Spleen (tissue), 11 donors: ENCODE data around the gene DMBT1. TPM values are rescaled to one million over a fixed set of nuclear protein-coding genes. Genes with fewer than 3 reads are reported as not detected.

Experiments
- DNase-seq: peaks from one replicate; pipeline ENCODE4 v3.0.0-alpha.2; 2020
- H3K27ac ChIP-seq, 8 donors: fragments of 200-600 bp; sonication (generic) in 7 of 8; 1 replicate in 4 of 8; 2 replicates in 4 of 8; pipeline versions ENCODE4 v1.5.0 to v1.8.0; 2016 to 2021; ENCODE audit warnings: inconsistent platforms in 4 of 8, mild to moderate bottlenecking in 4 of 8, moderate library complexity in 1 of 8
- H3K27me3 ChIP-seq, 7 donors: fragments of 200-600 bp; sonication (generic) in 6 of 7; replicated peaks in 1 of 7; 1 replicate in 4 of 7; 2 replicates in 3 of 7; pipeline versions ENCODE4 v1.5.0 to v1.8.0; 2016 to 2021; ENCODE audit warnings: inconsistent platforms in 3 of 7, mild to moderate bottlenecking in 1 of 7
- H3K36me3 ChIP-seq, 6 donors: fragments of 200-600 bp; sonication (generic) in 5 of 6; 1 replicate in 4 of 6; 2 replicates in 2 of 6; pipeline versions ENCODE4 v1.5.0 to v1.8.0; 2016 to 2021; ENCODE audit warnings: inconsistent platforms in 2 of 6
- H3K4me1 ChIP-seq, 6 donors: fragments of 200-600 bp; sonication (generic) in 5 of 6; 1 replicate in 3 of 6; 2 replicates in 3 of 6; pipeline versions ENCODE4 v1.5.0 to v1.8.0; 2016 to 2021; ENCODE audit warnings: inconsistent platforms in 3 of 6
- H3K4me3 ChIP-seq, 8 donors: fragments of 200-600 bp; sonication (generic) in 7 of 8; 1 replicate in 4 of 8; 2 replicates in 4 of 8; pipeline versions ENCODE4 v1.5.0 to v1.8.0; 2016 to 2021; ENCODE audit warnings: inconsistent platforms in 4 of 8, mild to moderate bottlenecking in 4 of 8, moderate library complexity in 2 of 8
- H3K9me3 ChIP-seq, 8 donors: fragments of 200-600 bp; sonication (generic) in 7 of 8; 1 replicate in 4 of 8; 2 replicates in 4 of 8; pipeline versions ENCODE4 v1.5.0 to v1.8.0; 2016 to 2021; ENCODE audit warnings: inconsistent platforms in 4 of 8
- CTCF ChIP-seq, 11 experiments: fragments of 200-600 bp in 7 of 11; fragments of 450-650 bp in 4 of 11; sonication (generic) in 4 of 11; IDR thresholded peaks in 8 of 11; conservative IDR thresholded peaks in 3 of 11; 1 replicate in 7 of 11; 2 replicates in 4 of 11; pipeline versions ENCODE4 v1.4.0 to v1.8.0; 2016 to 2021; ENCODE audit warnings: antibody characterized with exemption in 11 of 11, inconsistent platforms in 4 of 11, mild to moderate bottlenecking in 1 of 11
- POLR2A ChIP-seq, 3 donors: fragments of 450-650 bp; IDR thresholded peaks; one replicate each; pipeline ENCODE4 v1.5.1; 2017; ENCODE audit warnings: antibody characterized with exemption in 3 of 3, mild to moderate bottlenecking in 1 of 3
- POLR2AphosphoS5 ChIP-seq, 3 donors: sonication (generic); formaldehyde crosslinking; IDR thresholded peaks; one replicate each; pipeline ENCODE4 v1.5.1; 2017; ENCODE audit warnings: antibody characterized with exemption in 3 of 3
- WGBS, 5 donors: extraction: QIAGEN DNeasy Blood & Tissue Kit in 3 of 5; methylation state at CpG; one replicate each; pipeline versions ENCODE4 v1.1.5 to v1.1.7; 2013 to 2018; 5-methylcytosine and 5-hydroxymethylcytosine counted together
- intact Hi-C: fragments of 100-400 bp; cut with DNase I; formaldehyde crosslinking; loops from one replicate; pipeline ENCODE4 v1.15.0; 2023; ENCODE audit warnings: low total_unique reads
- polyA plus RNA-seq, 3 donors: library from polyadenylated mRNA; stranded (reverse); fragments of 200-250 nt; gene quantifications; one replicate each; pipeline ENCODE4 v1.2.1, GENCODE V29; 2013
- total RNA-seq, 7 donors: library from RNA; depleted of rRNA in 3 of 7; stranded (reverse); fragments of >200 nt in 3 of 7; fragmentation: NEBNext Ultra II Directional in 4 of 7; extraction: Animal tissue kit (Norgen Biotek cat#: 25700) in 4 of 7; gene quantifications; one replicate each; pipeline versions ENCODE4 v1.1.0 to v1.2.1, GENCODE V29; 2016 to 2021
- donor health status: healthy with polysubstance abuse.
- donor health status: DM: no; HTN: no; CAD: no; lungs with moderate emphysema.
- donor health status: DM: no; HTN: no; CAD: no.
- donor health status: Bipolar disorder and iron deficiency.
- donor health status: healthy.
- donor health status: DM: no; HTN: no; CAD: no.
- donor health status: DM: yes; HTN: yes; CAD: no.

The DMBT1 gene
- total and polyA plus RNA-seq, 10 donors, result 0.02 to 0.29 (median 0.03) TPM; not detected in 6

DNA sequence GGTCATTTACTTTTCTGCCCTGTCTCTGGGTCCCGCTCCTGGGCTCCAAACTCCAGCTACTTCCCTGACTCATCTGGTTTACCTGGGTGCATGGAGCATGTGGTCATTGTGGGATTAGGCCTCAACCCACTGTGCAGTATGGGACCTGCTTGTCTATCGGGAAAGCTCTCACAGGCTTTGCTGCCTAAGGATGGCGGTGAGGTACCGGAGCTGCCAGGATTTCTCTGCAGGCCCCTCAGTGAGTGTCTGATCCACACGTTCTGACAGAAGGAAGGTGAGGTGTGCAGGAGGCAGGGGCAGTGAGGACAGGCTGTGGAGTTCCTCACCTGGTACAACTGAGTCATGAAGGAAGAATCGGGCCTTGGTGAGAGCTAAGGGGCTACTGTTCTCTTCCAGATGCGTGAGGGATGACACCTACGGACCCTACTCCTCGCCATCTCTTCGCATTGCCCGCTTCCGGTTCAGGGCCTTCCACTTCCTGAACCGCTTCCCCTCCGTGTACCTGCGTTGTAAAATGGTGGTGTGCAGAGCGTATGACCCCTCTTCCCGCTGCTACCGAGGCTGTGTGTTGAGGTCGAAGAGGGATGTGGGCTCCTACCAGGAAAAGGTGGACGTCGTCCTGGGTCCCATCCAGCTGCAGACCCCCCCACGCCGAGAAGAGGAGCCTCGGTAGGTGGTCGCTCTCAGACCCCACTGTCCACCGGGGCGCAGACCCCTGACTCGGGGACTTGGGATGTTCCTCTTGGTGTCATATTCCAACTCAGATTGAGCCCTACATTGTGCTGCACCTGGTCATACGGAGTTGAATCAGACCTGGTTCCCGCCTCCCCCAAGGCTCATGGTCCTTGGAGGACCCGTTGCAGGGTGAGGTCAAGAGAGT, 82.4 kb downstream of the DMBT1 start:
- Histone ChIP-seq H3K27me3 (peaks cover 0 to 14% (median 0%) of the 10 kb centered on the region in 7 donors), H3K4me3 (no peak overlapping the region), H3K36me3 (no peaks in the 10 kb centered on the region), H3K27ac (no peak overlapping the region), H3K9me3 (no peaks in the 10 kb centered on the region), H3K4me1 (no peaks in the 10 kb centered on the region)
- intact Hi-C loops, result no loop called here
- peak; percentile 63 for DNase-seq
- no peak for TF ChIP-seq CTCF (IDR thresholded peaks at IDR 0.05 in 8 of 11, conservative IDR thresholded peaks at IDR 0.05 in 3 of 11)
- TF ChIP-seq POLR2AphosphoS5 (IDR thresholded peaks at IDR 0.05), result no peak
- no peak for TF ChIP-seq POLR2A (IDR thresholded peaks at IDR 0.05)
- WGBS, 5 donors, result 84 to 93% (median 90%) methylated on average over 28 to 31 of the region's 31 CpGs

DNA sequence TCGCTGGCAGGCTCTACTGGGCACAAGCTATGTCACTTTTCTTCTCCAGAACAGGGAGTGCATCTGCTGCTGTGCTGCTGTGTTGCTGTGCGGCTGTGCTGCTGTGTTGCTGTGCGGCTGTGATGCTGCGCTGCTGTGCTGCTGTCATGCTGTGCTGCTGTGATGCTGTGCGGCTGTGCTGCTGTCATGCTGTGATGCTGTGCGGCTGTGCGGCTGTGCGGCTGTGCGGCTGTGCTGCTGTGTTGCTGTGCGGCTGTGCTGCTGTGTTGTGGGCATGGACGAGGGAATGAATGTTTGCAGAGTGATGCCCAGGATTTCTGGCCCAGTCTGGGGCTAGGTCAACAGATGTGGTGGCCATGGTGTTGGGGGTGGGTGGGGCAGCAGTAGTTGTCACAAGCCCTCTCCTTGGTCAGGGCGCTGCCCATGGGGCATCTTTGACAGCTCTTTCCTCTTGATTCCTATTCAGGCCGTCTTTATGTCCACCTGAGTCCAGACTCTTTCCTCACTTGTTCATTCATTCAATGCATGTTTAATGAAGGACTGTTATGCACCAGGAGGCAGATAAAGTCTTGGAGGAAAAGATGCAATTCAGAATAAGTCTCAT, 83.5 kb downstream of the DMBT1 start:
- Histone ChIP-seq H3K4me3 (no peak overlapping the region), H3K36me3 (no peaks in the 10 kb centered on the region), H3K27me3 (peaks cover 0 to 17% (median 0%) of the 10 kb centered on the region in 7 donors), H3K4me1 (no peaks in the 10 kb centered on the region), H3K27ac (no peak overlapping the region), H3K9me3 (no peaks in the 10 kb centered on the region)
- peak; percentile 68 for DNase-seq
- intact Hi-C loops, result no loop called here
- 74 to 93% (median 92%) methylated on average over 9 to 13 of the region's 13 CpGs for WGBS, 5 donors
- TF ChIP-seq POLR2AphosphoS5 (IDR thresholded peaks at IDR 0.05), result no peak
- no peak for TF ChIP-seq POLR2A (IDR thresholded peaks at IDR 0.05)
- no peak for TF ChIP-seq CTCF (IDR thresholded peaks at IDR 0.05 in 8 of 11, conservative IDR thresholded peaks at IDR 0.05 in 3 of 11)

GRCh38 chr10:122646511-122647382, 86.2 kb downstream of the DMBT1 start:
- H3K27ac ChIP-seq, result no peak overlapping the region
- peak; percentile 60 for DNase-seq
- no peaks in the 10 kb centered on the region for H3K36me3 ChIP-seq
- H3K9me3 ChIP-seq, result no peaks in the 10 kb centered on the region
- H3K4me3 ChIP-seq, result no peak overlapping the region
- peaks cover 0 to 40% (median 0%) of the 10 kb centered on the region in 7 donors for H3K27me3 ChIP-seq
- H3K4me1 ChIP-seq, result no peaks in the 10 kb centered on the region
- intact Hi-C loops, result no loop called here
- TF ChIP-seq POLR2AphosphoS5 (IDR thresholded peaks at IDR 0.05), result no peak
- 46 to 64% (median 61%) methylated on average over 10 of the region's 10 CpGs for WGBS, 5 donors

DNA sequence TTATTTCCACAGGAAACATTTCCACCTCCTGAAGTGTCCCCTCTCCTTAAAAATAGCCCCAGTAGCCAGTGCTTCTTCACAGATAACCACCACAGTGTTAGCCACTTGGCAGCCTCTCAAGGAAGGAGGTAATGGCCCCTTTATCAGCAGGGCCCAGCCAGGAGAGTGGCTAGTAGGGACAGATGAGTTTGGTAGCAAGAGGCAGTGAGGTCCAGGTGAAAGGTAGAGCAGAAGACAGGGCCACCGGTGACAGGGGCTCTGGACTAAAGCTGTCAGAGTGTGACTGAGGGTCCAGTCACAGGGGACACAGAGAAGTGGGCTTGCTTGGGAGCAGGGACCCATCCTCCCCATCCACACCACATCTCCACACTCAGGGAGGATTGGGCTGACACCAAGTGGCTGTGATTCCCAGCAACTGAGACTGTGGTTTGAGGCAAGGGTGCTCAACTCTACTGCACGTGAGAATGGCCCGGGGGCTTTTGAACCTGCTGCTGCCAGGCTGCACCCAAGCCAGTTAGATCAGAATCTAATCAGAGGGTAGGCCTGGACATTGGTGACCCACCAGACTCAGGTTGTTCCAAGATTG, 86.9 kb downstream of the DMBT1 start:
- Histone ChIP-seq H3K27ac (no peak overlapping the region), H3K27me3 (peaks cover 0 to 41% (median 0%) of the 10 kb centered on the region in 7 donors), H3K9me3 (no peaks in the 10 kb centered on the region), H3K4me3 (no peak overlapping the region), H3K4me1 (no peaks in the 10 kb centered on the region), H3K36me3 (no peaks in the 10 kb centered on the region)
- 73 to 96% (median 84%) methylated on average over 3 of the region's 3 CpGs for WGBS, 5 donors
- peak; percentile 44 for DNase-seq
- intact Hi-C loops, result no loop called here
- TF ChIP-seq CTCF (IDR thresholded peaks at IDR 0.05 in 8 of 11, conservative IDR thresholded peaks at IDR 0.05 in 3 of 11) (no peak), POLR2A (IDR thresholded peaks at IDR 0.05) (no peak)
